Activated CD4-positive, alpha-beta T cell treated with anti-CD3 and anti-CD28 coated beads, Interleukin-2, Interleukin-6, amounts not matched to agents 100 ng/mL and 50 ng/mL, durations not matched to agents 16 hours and 8 hours (primary cell): ENCODE measurements around the gene ZSCAN16.

Experiments used
- DNase-seq: peaks from one replicate; pipeline ENCODE4 v3.0.0-alpha.2; 2020

The ZSCAN16 gene

GRCh38 chr6:28134716-28135115 lies 10.3 kb downstream of the ZSCAN16 start:
- no peak for DNase-seq

GRCh38 chr6:28135393-28135792 lies 11.0 kb downstream of the ZSCAN16 start:
- DNase-seq: peak; percentile 30

- DNase-seq: peak; percentile 92
These were observed 12.4 kb downstream of the ZSCAN16 start for GRCh38 chr6:28136585-28137504.

- peak; percentile 66 for DNase-seq
These were observed 13.1 kb downstream of the ZSCAN16 start for GRCh38 chr6:28137505-28137981.

- peak; percentile 22 for DNase-seq
These were observed 15.6 kb downstream of the ZSCAN16 start for GRCh38 chr6:28139860-28140543.

- DNase-seq: no peak
These were observed 16.2 kb downstream of the ZSCAN16 start for GRCh38 chr6:28140616-28141015.

DNA sequence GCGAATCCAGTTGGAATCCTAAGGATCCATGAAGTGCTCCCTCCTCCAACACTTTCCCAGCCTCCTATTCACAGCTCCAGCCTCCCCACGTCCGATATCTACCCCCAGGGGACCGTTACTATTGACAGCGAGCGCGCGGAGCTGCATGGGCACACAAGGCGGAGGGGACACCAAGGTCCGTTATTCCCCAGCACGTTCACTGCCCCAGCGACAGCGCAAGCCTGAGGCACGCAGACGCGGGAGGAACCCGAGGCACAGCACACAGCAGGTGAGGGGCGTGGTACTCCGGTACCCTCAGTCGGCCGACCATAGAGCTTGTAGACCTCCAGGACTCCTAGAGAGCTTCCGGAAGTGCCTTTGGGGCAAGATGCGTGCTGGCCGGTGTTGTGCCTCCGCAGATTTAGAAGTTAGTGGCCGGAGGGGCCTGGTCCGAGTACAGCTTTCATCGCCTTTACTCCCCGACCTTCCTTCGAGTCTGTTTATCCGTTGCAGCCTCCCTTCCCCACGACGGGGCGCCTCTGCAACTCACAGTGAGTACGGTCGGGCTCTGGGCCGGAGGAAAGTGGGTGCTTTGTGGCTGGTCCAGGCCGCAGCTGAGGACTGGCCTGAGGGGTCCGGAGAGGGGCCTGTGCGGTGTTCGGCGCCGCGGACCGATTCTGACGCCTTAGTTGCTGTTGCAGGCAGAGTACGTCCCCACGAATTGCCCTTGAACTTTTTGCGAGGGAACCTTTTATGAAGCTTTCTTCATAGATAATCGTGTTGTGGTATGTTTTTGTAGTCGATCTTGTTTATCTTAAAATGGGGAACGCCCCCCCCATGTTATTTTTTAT lies 17.3 kb downstream of the ZSCAN16 start, which contains the start of gene ZKSCAN8:
Gene ZKSCAN8 (plus strand): TSS at position 384 of the 830 bp plus-strand sequence. CDS start 6,525 bp downstream, outside the sequence.
- DNase-seq: peak; percentile 92

DNA sequence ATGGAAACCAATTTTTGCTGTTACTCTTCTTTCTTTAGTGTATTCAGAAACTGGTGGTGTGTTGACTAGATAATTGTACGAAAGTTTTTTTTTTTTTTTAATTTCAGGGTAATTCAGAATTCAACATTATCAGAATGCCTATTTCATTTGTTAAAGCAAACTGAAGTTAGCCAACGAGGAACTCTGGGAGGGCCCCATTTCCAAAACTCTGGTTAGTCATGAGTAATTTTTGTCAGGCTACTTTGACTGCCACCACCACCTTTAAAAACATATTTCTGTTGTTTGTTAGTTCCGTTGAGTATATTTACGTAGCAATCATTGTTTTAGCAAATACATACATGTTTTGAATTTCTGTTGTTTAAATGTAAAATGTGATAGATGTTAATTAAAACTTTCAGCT lies 18.0 kb downstream of the ZSCAN16 start:
- DNase-seq: no peak

GRCh38 chr6:28145231-28145630 lies 20.8 kb downstream of the ZSCAN16 start:
- no peak for DNase-seq

DNA sequence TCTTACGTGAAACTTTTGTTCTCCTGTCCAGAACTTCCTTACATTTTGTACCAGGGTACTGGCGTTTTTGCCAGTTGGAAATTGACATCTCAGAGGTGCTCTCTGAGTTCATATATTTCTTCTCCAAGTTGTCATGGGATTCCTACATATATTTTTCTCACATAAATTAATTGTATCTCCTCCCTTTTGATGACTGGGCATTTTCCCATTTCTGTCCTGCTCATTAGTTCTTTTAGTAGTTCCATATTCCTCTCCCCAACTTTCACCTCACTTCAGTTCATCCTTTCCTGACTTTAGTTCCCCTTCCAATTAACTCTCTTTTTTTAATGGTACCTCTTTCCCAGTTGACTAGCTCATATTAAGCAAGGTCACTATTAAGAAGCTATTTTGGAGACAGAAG lies 28.1 kb downstream of the ZSCAN16 start:
- no peak for DNase-seq

GRCh38 chr6:28153546-28153945 lies 29.1 kb downstream of the ZSCAN16 start:
- DNase-seq: no peak

GRCh38 chr6:28154357-28154756 lies 29.9 kb downstream of the ZSCAN16 start:
- DNase-seq: no peak

GRCh38 chr6:28158318-28158717 lies 33.9 kb downstream of the ZSCAN16 start:
- DNase-seq: no peak

GRCh38 chr6:28159029-28159607 lies 34.7 kb downstream of the ZSCAN16 start:
- DNase-seq: no peak

DNA sequence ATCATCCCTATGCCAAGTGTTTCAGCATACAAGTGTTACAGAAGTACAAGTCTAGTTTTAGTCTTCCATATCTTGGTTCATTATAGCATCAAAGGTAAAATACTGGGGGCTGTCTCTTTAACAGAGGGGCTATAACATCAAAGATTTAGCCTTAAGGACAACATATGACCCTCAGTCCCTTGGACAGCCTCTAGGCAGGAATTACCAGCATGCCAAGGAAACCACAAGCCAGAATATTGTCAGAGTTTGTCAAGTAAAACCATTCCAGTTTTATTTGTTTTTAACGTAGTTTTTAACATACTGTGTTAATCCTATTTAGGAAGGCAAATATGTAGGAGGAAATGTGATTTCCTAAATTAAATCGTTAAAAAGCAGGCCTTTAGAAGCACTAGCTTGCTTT lies 35.8 kb downstream of the ZSCAN16 start:
- no peak for DNase-seq

DNA sequence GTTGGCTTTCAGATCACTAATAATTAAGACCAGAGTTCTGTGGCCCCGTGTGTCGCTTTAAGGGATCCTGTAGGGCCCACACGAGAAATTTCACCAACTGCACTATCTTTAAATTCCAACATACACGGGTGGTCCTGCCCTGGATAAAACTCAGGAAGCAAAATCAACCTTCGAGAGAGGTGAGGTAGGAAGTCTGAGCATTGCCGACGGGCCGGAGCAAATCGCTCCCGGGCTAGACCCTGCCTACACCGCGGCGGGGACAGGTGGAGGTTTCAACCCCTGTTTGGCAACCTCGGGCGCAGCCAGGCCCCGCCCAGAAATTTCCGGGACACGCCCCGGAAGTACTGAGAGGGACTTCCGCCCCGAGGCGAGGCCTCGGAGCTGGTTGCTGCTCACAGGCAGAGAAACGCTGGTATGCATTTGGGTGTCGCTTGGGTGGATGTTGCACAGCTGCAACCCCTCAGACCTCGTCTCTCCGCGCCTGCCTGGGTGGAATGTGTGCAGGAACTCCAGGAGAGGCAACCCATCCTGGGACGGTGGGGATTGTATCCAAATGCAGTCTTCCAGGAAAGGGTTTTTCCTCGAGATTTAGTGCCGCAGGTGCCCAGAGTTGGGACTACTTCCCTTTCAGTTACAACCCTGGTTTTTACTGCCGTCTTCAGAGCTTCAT lies 37.1 kb downstream of the ZSCAN16 start:
- DNase-seq: peak; percentile 75

- no peak for DNase-seq
These were observed 41.2 kb downstream of the ZSCAN16 start for GRCh38 chr6:28165563-28165962.

- no peak for DNase-seq
These were observed 42.7 kb downstream of the ZSCAN16 start for GRCh38 chr6:28167068-28167467.

- DNase-seq: no peak
These were observed 43.5 kb downstream of the ZSCAN16 start for GRCh38 chr6:28167926-28168325.

DNA sequence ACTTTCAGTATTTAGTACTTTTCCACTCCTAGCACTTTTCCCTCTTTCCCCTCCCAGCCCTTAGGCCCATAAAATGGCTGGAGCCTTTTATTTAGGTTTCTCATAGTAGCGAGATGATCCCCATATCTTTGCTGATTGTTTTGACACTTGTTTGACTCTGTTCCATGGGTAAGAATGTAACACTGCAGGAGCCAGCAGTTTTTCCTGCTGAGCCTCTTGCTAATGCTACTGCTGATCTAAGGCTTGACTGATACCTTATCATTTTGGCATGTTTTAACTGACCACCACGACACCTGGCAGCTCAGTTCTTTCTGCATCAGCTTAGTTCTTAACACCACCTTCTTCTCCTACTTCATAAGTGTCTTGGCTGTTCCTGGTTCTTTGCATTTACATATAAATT lies 46.9 kb downstream of the ZSCAN16 start:
- no peak for DNase-seq

DNA sequence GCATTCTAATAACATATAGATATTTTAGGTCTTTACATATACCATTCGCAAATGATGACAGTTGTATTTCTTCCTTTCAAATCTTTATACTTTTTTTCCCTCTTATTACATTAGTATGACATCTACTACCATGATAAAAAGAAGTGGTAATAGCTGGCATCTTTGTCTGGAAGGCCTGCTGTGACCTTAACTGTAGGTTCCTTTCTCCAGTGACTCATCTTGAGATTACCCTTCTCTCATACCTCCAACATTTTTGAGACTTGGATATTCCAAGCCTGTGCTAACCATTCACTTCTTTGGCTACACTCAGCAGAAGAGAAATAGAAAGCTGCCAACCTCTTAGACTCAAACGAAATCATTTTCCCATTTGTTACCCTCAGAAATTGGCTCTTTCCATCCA lies 47.6 kb downstream of the ZSCAN16 start:
- no peak for DNase-seq

DNA sequence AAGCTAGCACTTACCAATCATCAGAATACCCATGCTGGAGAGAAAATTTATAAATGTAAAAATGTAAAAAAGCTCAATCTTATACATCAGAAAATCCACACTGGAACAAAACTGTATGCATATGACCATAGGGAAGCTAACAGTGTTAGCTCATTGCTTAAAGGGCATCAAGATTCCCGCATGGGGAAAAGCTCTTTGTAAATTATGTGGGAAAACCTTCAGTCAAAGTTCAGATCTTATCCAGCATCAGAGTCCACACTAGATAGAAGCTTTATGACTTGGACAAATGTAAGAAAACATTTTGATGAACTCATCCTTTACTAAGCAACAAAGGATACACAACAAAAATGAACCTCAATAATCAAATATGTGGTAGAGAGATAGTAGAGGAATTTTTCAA lies 52.0 kb downstream of the ZSCAN16 start:
- DNase-seq: no peak
